Stimulated activated CD8-positive, alpha-beta memory T cell treated with anti-CD3 and anti-CD28 coated beads, Interleukin-12 subunit alpha, Interleukin-12 subunit beta, amount 100 ng/mL, for 4 hours (primary cell): ENCODE measurements around the gene FSD1L.
"Not testable (repeated sequence)": the region's sequence is repeated elsewhere in the genome, so short reads cannot be mapped to it uniquely, and the experiment has no call there.

Experiments
- DNase-seq: peaks from one replicate; pipeline ENCODE4 v3.0.0-alpha.2; 2020; ENCODE audit warnings: low read depth

FSD1L gene

GRCh38 chr9:105485131-105485530 is 37.3 kb downstream of the FSD1L start:
- no peak for DNase-seq

DNA sequence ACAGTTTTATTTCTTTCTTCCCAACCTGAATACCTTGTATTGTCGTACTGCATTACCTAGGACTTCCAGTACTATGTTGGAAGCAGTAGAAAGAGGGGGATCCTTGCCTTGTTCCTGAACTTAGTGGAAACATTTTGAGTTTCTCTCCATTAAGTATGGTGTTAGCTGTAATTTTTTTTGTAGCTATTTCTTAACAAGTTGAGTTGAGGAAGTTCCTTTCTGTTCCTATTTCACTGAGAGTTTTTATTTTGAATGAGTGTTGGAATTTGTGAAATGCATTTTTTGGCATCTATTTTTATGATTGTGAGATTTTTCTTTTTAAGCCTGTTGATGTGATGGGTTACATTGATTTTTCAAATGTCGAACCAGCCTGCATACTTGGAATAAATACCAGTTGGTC is 49.0 kb downstream of the FSD1L start:
- DNase-seq = no peak

- DNase-seq = no peak
These were observed 49.9 kb downstream of the FSD1L start for GRCh38 chr9:105497704-105498103.

- DNase-seq = no peak
These were observed 52.4 kb downstream of the FSD1L start for GRCh38 chr9:105500108-105500766.

GRCh38 chr9:105501414-105501813 is 53.6 kb downstream of the FSD1L start:
- no peak for DNase-seq

DNA sequence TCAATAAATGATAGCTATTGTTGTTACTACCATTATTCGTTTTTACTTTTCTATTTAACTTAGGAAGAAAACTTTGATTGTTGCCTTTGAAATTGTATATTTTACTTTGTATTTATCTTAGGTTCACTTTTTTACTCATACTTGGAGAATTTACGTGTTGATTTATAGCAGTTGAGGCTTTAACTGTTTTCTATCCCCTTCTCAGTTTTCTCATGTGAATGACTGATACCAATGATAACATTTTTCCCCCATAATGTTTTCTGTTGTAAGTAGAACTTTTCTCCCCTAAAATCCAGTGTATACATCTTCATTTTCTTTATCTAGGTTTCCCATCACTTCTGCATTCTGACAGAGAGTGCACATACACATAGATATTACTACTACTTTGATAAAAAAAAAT is 54.4 kb downstream of the FSD1L start:
- DNase-seq = no peak

DNA sequence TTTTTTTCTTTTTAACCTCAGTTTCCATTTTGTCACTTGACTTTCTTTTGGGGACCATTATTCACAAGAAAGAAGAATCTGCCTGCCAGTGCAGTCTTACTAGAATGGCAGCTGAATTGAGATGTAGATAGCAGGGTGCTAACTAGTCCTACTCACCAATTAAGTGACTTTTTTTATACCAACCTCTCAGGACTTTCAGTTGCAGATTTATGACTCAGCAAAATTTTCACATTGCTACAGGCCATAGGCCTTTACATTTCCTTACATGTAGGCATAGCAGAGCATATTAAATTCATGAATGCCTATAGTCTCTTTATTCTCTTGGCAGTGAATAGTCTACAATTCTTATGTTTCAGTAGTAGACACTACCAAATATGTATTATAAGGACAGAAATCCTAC is 56.0 kb downstream of the FSD1L start:
- DNase-seq = no peak

- no peak for DNase-seq
These were observed 59.4 kb downstream of the FSD1L start for GRCh38 chr9:105507096-105507790.

- no peak for DNase-seq
These were observed 60.7 kb downstream of the FSD1L start for GRCh38 chr9:105508530-105508929.

DNA sequence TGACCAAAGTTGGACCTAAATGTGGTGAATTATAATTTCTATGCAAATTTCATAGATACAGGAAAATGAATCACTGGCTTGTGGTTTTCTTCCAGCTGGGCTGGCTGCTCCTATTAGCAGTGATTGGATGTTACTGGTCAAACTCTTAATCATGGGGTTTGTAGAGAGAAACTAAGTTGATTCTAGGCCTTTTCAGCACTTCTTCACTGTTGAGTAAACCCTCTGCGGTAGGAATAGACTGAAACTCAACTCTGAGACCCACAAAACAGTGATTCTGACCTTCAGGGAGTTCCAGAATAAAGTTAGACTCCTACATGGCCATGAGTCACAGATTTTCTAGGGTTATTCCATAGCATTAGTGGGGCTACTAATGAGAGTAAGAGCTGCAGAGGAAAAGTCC is 62.2 kb downstream of the FSD1L start:
- no peak for DNase-seq

- DNase-seq = no peak
These were observed 63.6 kb downstream of the FSD1L start for GRCh38 chr9:105511446-105511845.

- DNase-seq = no peak
These were observed 68.1 kb downstream of the FSD1L start for GRCh38 chr9:105515811-105516413.

DNA sequence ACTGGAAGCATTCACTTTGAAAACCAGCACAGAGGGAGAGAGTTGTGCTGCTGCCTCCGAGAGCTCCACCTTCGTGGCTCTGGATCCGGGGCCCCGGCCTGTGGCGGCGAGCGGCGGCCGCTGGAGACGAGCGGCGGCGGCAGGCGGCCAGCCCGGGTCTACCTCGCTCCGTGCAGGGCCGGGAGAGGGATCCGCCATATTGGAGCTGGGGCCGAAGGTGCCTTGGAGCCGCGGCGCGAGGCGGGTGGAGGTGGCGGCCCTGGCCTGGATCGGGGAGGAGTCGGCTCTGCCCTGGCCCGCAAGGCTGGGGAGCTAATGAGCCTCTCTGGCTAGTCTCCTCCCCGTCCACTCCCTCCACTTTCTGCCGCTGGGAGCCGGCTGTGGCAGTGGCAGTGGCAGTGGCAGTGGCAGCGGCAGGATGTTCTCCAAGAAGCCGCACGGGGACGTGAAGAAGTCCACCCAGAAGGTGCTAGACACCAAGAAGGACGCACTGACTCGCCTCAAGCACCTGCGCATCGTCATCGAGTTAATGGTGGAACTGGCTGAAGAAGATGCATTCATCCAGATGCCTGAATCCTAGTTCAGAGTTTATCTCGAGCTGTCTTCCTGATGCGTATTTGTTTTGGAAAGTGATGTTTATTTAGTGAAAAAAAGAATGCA is 72.0 kb downstream of the FSD1L start:
- DNase-seq = not testable (repeated sequence)

DNA sequence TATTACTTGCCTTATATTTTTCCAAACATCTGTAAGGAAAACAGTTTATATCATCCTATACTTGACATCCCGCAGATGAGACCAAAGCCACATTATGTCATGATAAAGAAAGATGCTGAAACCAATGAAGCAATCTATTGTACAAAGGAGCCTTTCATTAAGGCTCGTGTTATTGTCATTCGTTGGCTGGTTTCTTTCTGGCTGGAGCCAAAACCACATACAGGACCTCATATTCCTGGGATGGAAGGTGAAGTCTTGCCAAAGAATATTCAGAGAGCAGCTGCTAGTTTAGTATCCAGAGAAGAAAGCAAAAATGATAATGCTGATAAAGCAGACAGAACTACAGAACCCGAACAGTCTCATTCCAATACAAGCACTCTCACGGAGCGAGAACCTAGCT is 73.2 kb downstream of the FSD1L start:
- not testable (repeated sequence) for DNase-seq

DNA sequence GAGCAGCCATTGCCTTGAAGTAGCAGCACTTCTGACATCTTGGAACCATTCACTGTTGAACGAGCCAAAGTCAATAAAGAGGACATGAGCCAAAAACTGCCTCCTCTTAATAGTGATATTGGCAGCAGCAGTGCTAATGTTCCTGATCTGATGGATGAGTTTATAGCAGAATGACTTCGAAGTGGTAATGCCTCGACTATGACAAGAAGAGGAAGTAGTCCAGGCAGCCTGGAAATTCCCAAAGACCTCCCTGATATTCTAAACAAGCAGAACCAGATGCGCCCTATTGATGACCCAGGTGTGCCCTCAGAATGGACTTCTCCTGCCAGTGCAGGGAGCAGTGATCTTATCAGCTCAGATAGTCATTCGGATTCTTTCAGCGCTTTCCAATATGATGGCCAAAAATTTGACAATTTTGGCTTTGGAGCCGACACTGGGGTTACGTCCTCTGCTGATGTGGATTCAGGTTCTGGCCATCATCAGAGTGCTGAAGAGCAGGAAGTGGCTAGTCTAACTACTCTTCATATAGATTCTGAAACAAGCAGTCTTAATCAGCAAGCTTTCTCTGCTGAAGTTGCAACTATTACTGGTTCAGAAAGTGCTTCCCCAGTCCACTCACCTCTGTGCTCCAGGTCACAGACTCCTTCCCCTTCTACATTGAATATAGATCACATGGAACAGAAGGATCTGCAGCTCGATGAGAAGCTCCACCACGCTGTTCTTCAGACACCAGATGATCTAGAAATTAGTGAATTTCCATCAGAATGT is 75.0 kb downstream of the FSD1L start:
- DNase-seq = not testable (repeated sequence)

DNA sequence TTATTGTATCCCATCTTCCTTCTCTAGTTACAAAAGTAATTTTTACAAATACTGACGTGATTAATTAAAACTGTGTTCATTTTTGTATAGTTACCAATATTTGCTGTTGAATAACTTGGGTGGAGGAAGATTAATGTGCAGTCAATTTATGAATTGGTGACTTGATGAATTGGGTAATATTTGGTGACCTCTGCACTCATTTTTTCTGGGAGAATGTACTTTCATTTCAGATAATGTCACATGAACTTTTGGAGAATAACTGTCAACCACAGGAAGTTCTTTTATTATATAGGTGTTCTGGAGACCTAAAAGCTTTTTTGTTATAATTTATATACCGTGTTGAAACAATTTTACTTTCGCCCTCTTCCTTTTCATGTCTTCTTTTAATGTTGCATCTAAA is 83.7 kb downstream of the FSD1L start:
- DNase-seq = no peak

DNA sequence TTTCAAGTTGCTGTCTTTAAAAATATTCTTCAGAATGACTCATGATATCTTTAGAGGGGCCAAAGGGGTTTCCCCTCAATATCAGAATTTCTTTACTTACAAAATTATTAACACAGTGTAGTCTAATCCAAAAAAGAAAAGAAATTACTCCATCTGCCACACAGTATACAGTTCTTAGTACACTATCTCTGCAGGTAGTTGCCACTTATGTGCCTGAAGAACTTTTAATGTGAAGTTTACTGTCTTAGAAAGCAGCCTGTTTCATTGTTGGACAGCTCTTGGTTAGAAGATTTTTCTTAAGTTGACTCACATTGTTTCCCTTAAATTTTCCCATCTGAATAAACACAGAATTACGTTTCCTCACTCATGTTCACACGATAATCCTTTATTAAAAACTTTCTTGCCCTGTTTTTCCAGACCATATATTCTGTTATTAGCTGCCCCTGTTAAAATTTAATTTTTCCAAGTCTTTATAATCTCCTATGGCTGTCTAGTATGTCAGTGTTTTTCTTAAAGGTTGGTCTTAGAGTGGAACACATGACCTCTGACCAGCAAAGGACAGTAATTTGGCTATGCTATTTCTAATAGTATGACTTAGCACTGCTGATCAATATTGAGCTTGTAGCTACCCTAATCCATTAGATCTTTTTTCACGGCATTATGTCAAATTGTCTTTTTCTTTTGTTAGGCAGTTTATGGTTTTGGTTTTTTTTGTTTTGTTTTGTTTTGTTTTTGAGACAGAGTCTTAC is 88.3 kb downstream of the FSD1L start:
- DNase-seq = no peak

- no peak for DNase-seq
These were observed 91.6 kb downstream of the FSD1L start for GRCh38 chr9:105539452-105539851.

GRCh38 chr9:105541838-105542237 is 94.0 kb downstream of the FSD1L start:
- DNase-seq = no peak

- no peak for DNase-seq
These were observed 106.2 kb downstream of the FSD1L start for GRCh38 chr9:105554042-105554441.

DNA sequence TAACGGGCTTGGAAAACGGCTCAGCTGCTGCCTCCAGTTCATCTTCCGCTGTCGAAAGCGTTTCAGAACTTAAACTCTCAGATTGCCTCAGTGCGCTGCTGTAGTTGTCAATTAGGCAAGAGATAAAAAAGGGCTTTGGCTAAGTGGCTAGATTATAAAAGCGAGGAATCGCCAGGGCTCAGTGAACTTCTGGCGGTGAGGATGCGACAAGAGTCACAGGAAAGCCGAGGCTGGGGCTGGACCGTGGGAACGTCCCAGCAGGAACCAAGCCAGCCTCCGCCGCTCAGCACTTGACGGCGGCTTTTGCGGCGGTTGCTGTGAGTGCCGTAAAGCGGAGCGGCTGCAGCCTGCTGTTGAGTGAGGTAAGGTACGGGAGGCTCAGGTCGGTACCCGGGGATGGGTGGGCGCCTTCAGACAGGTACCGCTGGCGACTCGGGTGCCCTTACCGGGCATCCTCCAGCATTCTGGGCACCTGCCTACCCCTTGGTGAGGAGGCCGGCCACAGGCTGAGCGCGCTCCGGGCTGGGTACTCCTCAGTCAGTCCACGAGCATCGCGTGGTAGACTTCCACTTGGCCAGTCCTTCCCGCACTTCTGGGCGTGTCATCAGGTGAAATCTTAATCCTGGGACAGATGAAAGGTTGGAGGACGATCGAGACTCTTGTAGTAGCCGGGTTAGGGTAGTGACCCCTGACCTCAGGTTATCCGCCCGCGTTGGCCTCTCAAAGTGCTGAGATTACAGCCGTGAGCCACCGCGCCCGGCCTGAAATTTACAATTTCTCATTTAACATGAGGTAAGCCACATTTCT is 110.2 kb downstream of the FSD1L start, which contains the start of gene FKTN:
Gene FKTN, plus strand, starts transcription at position 328 of the 807 bp plus-strand sequence. CDS start 16,902 bp downstream, outside the sequence.
- DNase-seq = peak; percentile 70
